GM12801 (cell line): ENCODE results near the gene DNASE1L1.

Experiments used
- TF ChIP-seq, protein P1 (sequence below): IDR thresholded peaks from one replicate; pipeline ENCODE4 v1.5.1; 2011; ENCODE audit warnings: control low read depth; ENCODE audit not compliant: insufficient read length; ENCODE audit errors: extremely low read depth

Gene DNASE1L1

GRCh38 chrX:154429711-154430110 lies 20.7 kb upstream of the DNASE1L1 start:
- TF ChIP-seq, protein P1, sequence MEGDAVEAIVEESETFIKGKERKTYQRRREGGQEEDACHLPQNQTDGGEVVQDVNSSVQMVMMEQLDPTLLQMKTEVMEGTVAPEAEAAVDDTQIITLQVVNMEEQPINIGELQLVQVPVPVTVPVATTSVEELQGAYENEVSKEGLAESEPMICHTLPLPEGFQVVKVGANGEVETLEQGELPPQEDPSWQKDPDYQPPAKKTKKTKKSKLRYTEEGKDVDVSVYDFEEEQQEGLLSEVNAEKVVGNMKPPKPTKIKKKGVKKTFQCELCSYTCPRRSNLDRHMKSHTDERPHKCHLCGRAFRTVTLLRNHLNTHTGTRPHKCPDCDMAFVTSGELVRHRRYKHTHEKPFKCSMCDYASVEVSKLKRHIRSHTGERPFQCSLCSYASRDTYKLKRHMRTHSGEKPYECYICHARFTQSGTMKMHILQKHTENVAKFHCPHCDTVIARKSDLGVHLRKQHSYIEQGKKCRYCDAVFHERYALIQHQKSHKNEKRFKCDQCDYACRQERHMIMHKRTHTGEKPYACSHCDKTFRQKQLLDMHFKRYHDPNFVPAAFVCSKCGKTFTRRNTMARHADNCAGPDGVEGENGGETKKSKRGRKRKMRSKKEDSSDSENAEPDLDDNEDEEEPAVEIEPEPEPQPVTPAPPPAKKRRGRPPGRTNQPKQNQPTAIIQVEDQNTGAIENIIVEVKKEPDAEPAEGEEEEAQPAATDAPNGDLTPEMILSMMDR, result no peak

- TF ChIP-seq, protein P1, result no peak
Measured at GRCh38 chrX:154428176-154429171, 19.4 kb upstream of the DNASE1L1 start, which contains the start of gene ATP6AP1. Gene ATP6AP1 (plus strand): TSS chrX:154428677. CDS start chrX:154428693, 16 bp downstream.

GRCh38 chrX:154426916-154427770 lies 18.1 kb upstream of the DNASE1L1 start:
- TF ChIP-seq, protein P1, result no peak

DNA sequence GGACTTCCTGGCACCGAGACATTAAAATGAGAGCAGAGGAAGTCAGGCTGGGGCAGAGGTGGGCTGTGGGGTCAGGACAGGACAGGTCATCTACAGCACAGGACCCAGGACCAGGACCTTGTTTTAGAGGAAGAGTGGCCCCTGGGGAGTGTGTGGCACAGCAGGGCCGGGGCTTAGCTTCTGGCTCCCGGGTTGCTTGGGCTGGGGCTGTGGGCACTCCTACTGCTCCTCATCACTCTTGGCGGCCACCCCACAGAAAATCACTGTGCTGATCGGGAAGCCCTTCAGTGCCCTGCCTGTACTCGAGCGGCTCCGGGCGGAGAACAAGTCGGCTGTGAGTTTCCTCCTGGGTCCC lies 11.3 kb upstream of the DNASE1L1 start:
- TF ChIP-seq, protein P1, result no peak

DNA sequence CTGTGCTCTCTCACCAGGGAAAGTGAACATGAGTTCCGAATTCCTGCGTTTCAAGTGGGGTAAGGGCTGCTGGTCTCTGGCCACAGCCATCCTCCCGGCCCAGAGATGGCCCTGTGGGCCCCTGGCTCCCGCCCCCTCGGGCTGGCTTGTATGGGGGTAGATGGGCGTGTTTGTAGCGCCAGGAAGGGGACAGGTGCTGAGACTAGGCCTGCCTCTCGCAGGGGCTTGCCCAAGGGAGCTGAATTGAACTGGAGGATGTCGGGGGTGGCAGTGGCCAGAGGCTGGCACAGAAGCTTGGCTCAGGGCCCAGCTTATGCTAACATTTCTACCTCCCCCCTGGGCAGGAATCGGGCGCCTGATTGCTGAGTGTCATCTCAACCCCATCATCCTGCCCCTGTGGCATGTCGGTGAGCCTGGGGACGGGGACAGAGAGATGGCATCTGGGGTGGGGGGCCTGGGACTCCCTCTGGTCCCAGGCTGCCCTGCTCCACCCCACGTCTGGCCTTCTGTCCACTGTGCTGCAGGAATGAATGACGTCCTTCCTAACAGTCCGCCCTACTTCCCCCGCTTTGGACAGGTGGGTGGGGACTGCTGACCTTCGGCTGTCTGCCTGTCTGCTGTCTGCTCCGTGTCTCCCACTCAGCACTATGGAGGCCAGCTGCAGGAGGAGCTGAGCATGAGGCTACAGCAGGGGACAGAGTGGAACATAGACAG lies 10.8 kb upstream of the DNASE1L1 start:
- TF ChIP-seq, protein P1, result no peak

DNA sequence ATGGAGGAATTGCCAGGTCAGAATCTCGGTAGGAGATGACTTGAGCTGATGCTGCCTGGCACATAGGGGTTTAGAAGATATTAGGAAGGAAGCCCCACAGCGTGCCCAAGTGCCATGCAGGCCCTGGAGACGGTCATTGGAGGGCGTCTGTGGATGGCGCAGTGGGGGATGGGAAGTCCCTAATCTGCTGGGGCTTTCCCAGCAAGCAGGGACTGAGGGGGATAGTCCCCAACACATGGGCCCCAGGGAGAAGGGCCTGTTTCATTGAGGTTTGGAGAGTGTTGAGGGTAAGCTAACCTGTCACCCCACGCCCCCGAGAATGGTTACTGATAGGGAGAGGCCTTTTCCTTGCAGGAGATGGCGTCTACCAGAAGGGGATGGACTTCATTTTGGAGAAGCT lies 10.1 kb upstream of the DNASE1L1 start:
- TF ChIP-seq, protein P1, result no peak
